Heart left ventricle (tissue), 16 donors: ENCODE data around the gene IRF2. TPM values are rescaled to one million over a fixed set of nuclear protein-coding genes. Genes with fewer than 3 reads are reported as not detected.

Source experiments
- ATAC-seq, 4 donors: fragments of 200-7000 bp; cut with Tn5 transposase; one replicate each; pipeline ENCODE4 v1.9.1; 2020 to 2022; ENCODE audit warnings: moderate library complexity in 4 of 4, mild to moderate bottlenecking in 3 of 4, moderate number of reproducible peaks in 1 of 4
- DNase-seq, 5 donors: peaks; one replicate each; pipeline ENCODE4 v3.0.0-alpha.2; 2020
- H3K27ac ChIP-seq, 12 donors: fragments of 200-600 bp; sonication (generic) in 4 of 12; one replicate each; pipeline versions ENCODE4 v1.5.0 to v1.8.0; 2016 to 2022; ENCODE audit warnings: mild to moderate bottlenecking in 2 of 12
- H3K27me3 ChIP-seq, 9 donors: fragments of 200-600 bp; sonication (generic) in 2 of 9; one replicate each; pipeline versions ENCODE4 v1.5.1 to v1.8.0; 2016 to 2022; ENCODE audit warnings: mild to moderate bottlenecking in 3 of 9
- H3K36me3 ChIP-seq, 9 donors: fragments of 200-600 bp; sonication (generic) in 2 of 9; one replicate each; pipeline versions ENCODE4 v1.5.0 to v1.8.0; 2018 to 2022; ENCODE audit warnings: mild to moderate bottlenecking in 2 of 9
- H3K4me1 ChIP-seq, 12 donors: fragments of 200-600 bp; sonication (generic) in 4 of 12; one replicate each; pipeline versions ENCODE4 v1.5.0 to v1.8.0; 2016 to 2022; ENCODE audit warnings: mild to moderate bottlenecking in 3 of 12
- H3K4me3 ChIP-seq, 12 donors: fragments of 200-600 bp; sonication (generic) in 4 of 12; one replicate each; pipeline versions ENCODE4 v1.5.0 to v1.8.0; 2017 to 2022; ENCODE audit warnings: mild to moderate bottlenecking in 9 of 12, moderate library complexity in 4 of 12
- H3K9me3 ChIP-seq, 12 donors: fragments of 200-600 bp; sonication (generic) in 4 of 12; one replicate each; pipeline versions ENCODE4 v1.5.0 to v1.8.0; 2016 to 2022; ENCODE audit warnings: mild to moderate bottlenecking in 1 of 12
- CTCF ChIP-seq, 12 donors: fragments of 200-600 bp; sonication (generic) in 4 of 12; IDR thresholded peaks; one replicate each; pipeline versions ENCODE4 v1.5.0 to v1.8.0; 2018 to 2022; ENCODE audit warnings: antibody characterized with exemption in 12 of 12, mild to moderate bottlenecking in 5 of 12
- POLR2A ChIP-seq, 2 donors: fragments of 450-650 bp; IDR thresholded peaks; one replicate each; pipeline ENCODE4 v1.6.1; 2017; ENCODE audit warnings: antibody characterized with exemption in 2 of 2, mild to moderate bottlenecking in 2 of 2, moderate library complexity in 2 of 2
- WGBS, 4 donors: extraction: QIAGEN DNeasy Blood & Tissue Kit in 2 of 4; methylation state at CpG; one replicate each; pipeline versions ENCODE4 v1.1.5 to v1.1.7; 2013 to 2018; 5-methylcytosine and 5-hydroxymethylcytosine counted together
- intact Hi-C, 10 donors: fragments of 100-400 bp; cut with DNase I; formaldehyde crosslinking; loops; one replicate each; pipeline versions ENCODE4 v1.11.1 to v1.14.2; 2022
- polyA plus RNA-seq, 2 donors: library from polyadenylated mRNA; stranded (reverse); fragments of 200-250 nt; gene quantifications; one replicate each; pipeline ENCODE4 v1.2.3, GENCODE V29; 2013
- total RNA-seq, 9 donors: library from RNA; depleted of rRNA in 2 of 9; stranded (reverse); fragments of >200 nt in 2 of 9; fragmentation: NEBNext Ultra II Directional in 3 of 9; extraction: Animal tissue kit (Norgen Biotek cat#: 25700) in 3 of 9; gene quantifications; one replicate each; pipeline versions ENCODE4 v1.1.0 to v1.2.4, GENCODE V29; 2016 to 2023
- donor health status: ischemic (EF 13 %, LVEDD 7.1; RV severe dilation, severe dysfunction).
- donor health status: healthy with polysubstance abuse.
- donor health status: DM: no; HTN: yes; CAD: no.
- donor health status: DM: no; HTN: no; CAD: no.
- donor health status: ischemic (EF 25% LVEDD 6.9; RV normal size, moderate dysfunction).
- donor health status: ischemic (EF 25% LVEDD 5.7; RV mildly dilated, moderate dysfunction).
- donor health status: healthy.
- donor health status: DM: yes; HTN: yes; CAD: no.
- donor health status: ischemic (EF 35%, LVEDD 5.7; RV mildly dilated, moderate dysfunction).
- donor health status: nonischemic (EF 11% LVEDD 7.7; RV severe dilation, severe dysfunction).
- donor health status: DM: yes; HTN: yes; CAD: no.
- donor health status: PGD.
- donor health status: ischemic (EF 29% LVEDD 5.4; RV normal size, mild dysfunction).
- donor health status: nonischemic (EF 23%, LVEDD 6.1; RV moderate dilation, normal function).

IRF2 gene
- total and polyA plus RNA-seq, 11 donors = 11.5 to 47.2 (median 26.0) TPM

- intact Hi-C loops = loop anchor here in 9 of 10 donors (2.0 to 10.0 kb wide), 7 partner anchors 37 to 153 kb away; partner anchors contain the start of gene IRF2 (in 1 of the 9)
Measured at GRCh38 chr4:184384056-184384809, 90.1 kb downstream of the IRF2 start.

GRCh38 chr4:184383497-184384055 lies 90.8 kb downstream of the IRF2 start:
- H3K9me3 ChIP-seq = no peaks in the 10 kb centered on the region
- H3K4me3 ChIP-seq = peak overlapping the region in 9 of 12 donors; percentile 5 to 42 (median 28)
- TF ChIP-seq POLR2A (IDR thresholded peaks at IDR 0.05) = peak in 1 of 2 donors; percentile 7
- TF ChIP-seq CTCF (IDR thresholded peaks at IDR 0.05) = no peak
- peak overlapping the region in 11 of 12 donors; percentile 78 to 96 (median 90) for H3K27ac ChIP-seq
- peaks cover 18 to 76% (median 64%) of the 10 kb centered on the region in 12 donors for H3K4me1 ChIP-seq
- peaks cover 0 to 25% (median 13%) of the 10 kb centered on the region in 9 donors for H3K36me3 ChIP-seq
- intact Hi-C loops = loop anchor here in 9 of 10 donors (2.0 to 10.0 kb wide), 8 partner anchors 35 to 154 kb away; partner anchors contain the start of gene IRF2 (in 1 of the 9)
- no peaks in the 10 kb centered on the region for H3K27me3 ChIP-seq
- DNase-seq = peak in 2 of 5 donors; percentile 25 to 59
- ATAC-seq = peak in 1 of 4 donors; percentile 31
- WGBS, 4 donors = 10 to 23% (median 18%) methylated on average over 8 of the region's 8 CpGs

More at GRCh38 chr4:184384056-184384809, 90.1 kb downstream of the IRF2 start:
- Histone ChIP-seq H3K27ac (peak overlapping the region; percentile 60 to 96 (median 90)), H3K27me3 (no peaks in the 10 kb centered on the region), H3K9me3 (no peaks in the 10 kb centered on the region), H3K4me3 (peak overlapping the region in 9 of 12 donors; percentile 5 to 42 (median 28)), H3K4me1 (peaks cover 18 to 78% (median 64%) of the 10 kb centered on the region in 12 donors), H3K36me3 (peaks cover 0 to 31% (median 20%) of the 10 kb centered on the region in 9 donors)
- TF ChIP-seq POLR2A (IDR thresholded peaks at IDR 0.05) (peak in 1 of 2 donors; percentile 6), CTCF (IDR thresholded peaks at IDR 0.05) (no peak)
- peak in 1 of 5 donors; percentile 31 for DNase-seq
- WGBS, 4 donors = 9 to 12% (median 10%) methylated on average over 12 to 13 of the region's 13 CpGs
- ATAC-seq = peak; percentile 5 to 72 (median 34)

GRCh38 chr4:184382189-184382846 lies 92.0 kb downstream of the IRF2 start:
- H3K27ac ChIP-seq = peak overlapping the region in 9 of 12 donors; percentile 6 to 95 (median 88)
- H3K4me3 ChIP-seq = no peak overlapping the region
- ATAC-seq (no peak), DNase-seq (no peak)
- H3K4me1 ChIP-seq = peaks cover 18 to 64% (median 57%) of the 10 kb centered on the region in 12 donors
- H3K36me3 ChIP-seq = peaks cover 0 to 12% (median 3%) of the 10 kb centered on the region in 9 donors
- no peaks in the 10 kb centered on the region for H3K9me3 ChIP-seq
- 17 to 29% (median 27%) methylated on average over 12 of the region's 12 CpGs for WGBS, 4 donors
- intact Hi-C loops = loop anchor here in 9 of 10 donors (2.0 to 10.0 kb wide), 6 partner anchors 34 to 155 kb away; no protein-coding TSS in a partner anchor
- no peaks in the 10 kb centered on the region for H3K27me3 ChIP-seq
- TF ChIP-seq CTCF (IDR thresholded peaks at IDR 0.05) (no peak), POLR2A (IDR thresholded peaks at IDR 0.05) (no peak)
